ENCODE results near the gene SLC11A2. TPM values are rescaled to one million over a fixed set of nuclear protein-coding genes. Genes with fewer than 3 reads are reported as not detected.

Gene SLC11A2
- total and polyA plus RNA-seq, 2 of the 13 experiments (the other 11 are each of a cell fraction or from before 2014, with no cell fraction given) = 71.7 to 77.0 TPM

- TF ChIP-seq NR0B2 (CRISPR knock-in tag; IDR thresholded peaks at IDR 0.05) = peak; percentile 75
- TF ChIP-seq ZNF782 (CRISPR knock-in tag; IDR thresholded peaks at IDR 0.05; ENCODE audit: borderline replicate concordance) = no peak
- peak; percentile 92 for TF ChIP-seq ZBTB7B (CRISPR knock-in tag; IDR thresholded peaks at IDR 0.05)
- TF ChIP-seq KDM4B (CRISPR knock-in tag; IDR thresholded peaks at IDR 0.05) = no peak
- TF ChIP-seq NKX3-1 (CRISPR knock-in tag; IDR thresholded peaks at IDR 0.05) = no peak
- TF ChIP-seq E2F5 (CRISPR knock-in tag; conservative IDR thresholded peaks at IDR 0.05) = no peak
- TF ChIP-seq HNRNPH1 (optimal IDR thresholded peaks at IDR 0.05; ENCODE audit: low read depth, low read length) = no peak
- TF ChIP-seq MEF2D (CRISPR knock-in tag; IDR thresholded peaks at IDR 0.05) = peak; percentile 49
- 0 out of 2 replicates have a peak, but pooled peaks have one; percentile 20 for TF ChIP-seq ZHX1 (CRISPR knock-in tag; IDR thresholded peaks at IDR 0.05; ENCODE audit: low read depth)
- 0 out of 2 replicates have a peak, but pooled peaks have one; percentile 46 for TF ChIP-seq PCBP1 (IDR thresholded peaks at IDR 0.05; ENCODE audit: borderline replicate concordance, low read depth, low read length)
- no peak for TF ChIP-seq LRRFIP1 (CRISPR knock-in tag; conservative IDR thresholded peaks at IDR 0.05)
- TF ChIP-seq ZBTB7A (CRISPR knock-in tag; IDR thresholded peaks at IDR 0.05) = peak; percentile 99
- no peak; the same call in 1 of the 2 replicates for TF ChIP-seq TCF7 (IDR thresholded peaks at IDR 0.05; ENCODE audit: low read depth)
- TF ChIP-seq ZBTB4 (CRISPR knock-in tag; IDR thresholded peaks at IDR 0.05; ENCODE audit: borderline replicate concordance) = peak; percentile 80; the same call in 1 of the 2 replicates
- peak; percentile 88; the same call in 1 of the 2 replicates for TF ChIP-seq ZNF790 (CRISPR knock-in tag; IDR thresholded peaks at IDR 0.05; ENCODE audit: borderline replicate concordance)
- no peak for TF ChIP-seq ATRX (CRISPR knock-in tag; IDR thresholded peaks at IDR 0.05; ENCODE audit: borderline replicate concordance)
- TF ChIP-seq MTERF4 (CRISPR knock-in tag; IDR thresholded peaks at IDR 0.05) = peak; percentile 79
These were observed at the start of gene SLC11A2 (continued) for GRCh38 chr12:51025836-51026638.

All from HepG2 (cell line).